ENCODE data around the gene PTPRN2.
A peak's percentile ranks its signal among the peaks of the same experiment; 100 is the strongest.
"Not testable (repeated sequence)": the region's sequence is repeated elsewhere in the genome, so short reads cannot be mapped to it uniquely, and the experiment has no call there.

Gene PTPRN2

DNA sequence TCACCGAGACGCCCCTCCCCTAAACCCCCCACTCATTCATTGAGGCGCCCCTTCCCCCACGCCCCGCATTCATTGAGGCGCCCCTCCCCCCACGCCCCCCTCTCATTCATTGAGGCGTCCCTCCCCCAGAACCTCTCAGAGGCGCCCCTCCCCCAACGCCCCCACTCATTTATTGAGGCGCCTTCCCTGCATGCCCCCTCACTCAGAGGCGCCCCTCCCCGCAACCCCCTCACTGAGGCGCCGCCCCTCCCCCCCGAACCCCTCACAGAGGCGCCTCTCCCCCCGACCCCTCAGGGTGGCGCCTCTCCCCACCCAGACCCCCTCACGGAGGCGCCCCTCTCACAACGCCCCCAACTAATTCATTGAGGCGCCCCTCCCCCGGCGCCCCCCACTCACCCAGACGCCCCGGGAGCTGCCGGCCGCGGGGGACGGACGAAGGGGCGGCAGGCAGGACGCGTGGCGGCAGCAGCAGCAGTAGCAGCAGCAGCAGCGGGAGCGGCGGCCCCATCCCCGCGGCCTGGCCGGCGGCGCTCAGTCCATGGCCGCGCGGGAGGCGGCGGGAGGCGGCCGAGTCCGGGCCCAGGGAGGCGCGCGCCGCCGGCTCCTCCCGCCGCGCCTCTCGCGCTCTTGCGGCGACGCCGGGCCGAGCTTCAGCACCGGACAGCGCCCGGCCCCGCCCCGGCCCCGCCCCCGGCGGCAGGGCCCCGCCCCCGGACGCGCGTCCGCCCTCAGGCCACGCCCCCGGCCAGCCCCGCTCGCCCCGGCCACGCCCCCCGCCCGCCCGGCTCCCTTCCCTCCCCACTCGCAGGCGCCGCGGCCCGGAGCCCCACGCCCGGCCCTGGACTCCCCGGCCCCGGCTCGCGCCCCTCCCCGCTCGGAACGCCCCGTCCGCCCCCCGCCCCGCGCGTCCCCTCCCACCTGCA, at the start of gene PTPRN2:
PTPRN2 (minus strand) TSS at position 662 of the 923 bp plus-strand sequence.
- DNase-seq, result no peak

- DNase-seq, result no peak
Observed at GRCh38 chr7:158633055-158633956, 45.7 kb upstream of the PTPRN2 start.

DNA sequence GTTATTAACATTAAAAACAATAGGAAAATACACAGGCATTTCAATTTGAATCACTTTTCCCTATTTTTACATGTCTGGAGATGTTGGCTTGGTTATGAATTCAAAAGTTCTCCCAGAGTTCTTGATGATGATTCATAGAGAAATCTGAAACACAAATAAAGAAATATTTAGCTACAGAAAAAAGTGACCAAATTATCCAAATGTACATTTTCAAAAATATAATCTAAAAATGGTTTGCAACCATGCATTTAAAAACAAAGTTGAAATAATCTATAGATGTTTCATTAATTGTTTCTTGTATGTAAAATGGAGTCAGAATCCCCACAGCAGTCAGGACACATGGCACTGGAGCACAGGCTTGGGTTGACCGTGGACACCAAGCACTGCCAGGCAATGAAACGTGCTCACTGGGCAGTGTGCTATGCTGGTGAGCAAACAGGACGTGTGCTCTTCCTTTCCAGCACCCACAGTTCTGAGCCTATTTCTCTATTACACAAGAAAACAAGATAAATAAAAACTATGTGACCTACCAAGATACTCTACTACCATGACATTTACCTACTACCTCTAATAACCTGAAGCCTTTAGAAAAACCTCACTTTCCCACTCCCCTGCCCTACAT, 44.1 kb upstream of the PTPRN2 start:
- DNase-seq, result no peak

GRCh38 chr7:158626289-158626688, 38.7 kb upstream of the PTPRN2 start:
- not testable (repeated sequence) for DNase-seq

- DNase-seq, result no peak
Observed at GRCh38 chr7:158623241-158623640, 35.6 kb upstream of the PTPRN2 start.

- no peak for DNase-seq
Observed at GRCh38 chr7:158620839-158621441, 33.3 kb upstream of the PTPRN2 start.

GRCh38 chr7:158620418-158620817, 32.8 kb upstream of the PTPRN2 start:
- no peak for DNase-seq

GRCh38 chr7:158618745-158619140, 31.1 kb upstream of the PTPRN2 start:
- DNase-seq, result no peak

DNA sequence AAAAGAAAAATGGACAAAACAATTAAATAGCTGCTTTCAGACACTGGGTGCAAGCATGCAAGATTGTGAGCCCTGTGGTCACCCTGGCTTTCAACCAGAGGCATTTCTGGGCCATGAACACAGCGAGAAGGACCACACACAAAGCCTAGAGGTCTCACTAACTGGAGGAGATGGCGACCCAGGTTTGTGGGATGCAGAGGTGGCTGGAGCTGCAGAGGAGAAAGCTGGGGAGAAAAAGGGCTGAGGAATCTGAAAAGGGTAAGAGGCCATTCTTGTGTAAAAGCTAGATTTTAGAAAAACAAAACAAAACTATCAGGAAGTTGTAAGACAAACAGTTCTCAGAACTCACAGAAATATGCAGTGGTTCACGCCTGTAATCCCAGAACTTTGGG, 30.1 kb upstream of the PTPRN2 start:
- DNase-seq, result no peak

GRCh38 chr7:158616050-158616449, 28.4 kb upstream of the PTPRN2 start:
- DNase-seq, result no peak

DNA sequence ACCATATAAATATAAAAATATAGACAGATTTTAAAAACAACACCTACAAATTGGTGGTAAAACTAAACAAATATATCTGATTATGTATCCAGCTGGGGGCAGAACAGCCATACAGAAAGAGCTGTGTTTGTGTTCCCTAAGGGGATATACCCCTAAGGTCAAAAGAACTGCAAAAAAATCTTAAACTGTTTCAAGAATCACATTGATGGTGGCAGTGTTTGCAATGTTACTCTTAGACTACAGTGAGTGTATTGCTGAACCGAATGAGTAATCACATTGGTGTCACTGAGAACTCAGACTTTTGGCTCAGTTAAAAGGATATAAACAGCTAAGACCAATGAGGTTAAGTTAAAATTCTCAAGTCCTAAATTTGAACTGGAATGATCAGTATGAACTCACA, 27.1 kb upstream of the PTPRN2 start:
- DNase-seq, result no peak

DNA sequence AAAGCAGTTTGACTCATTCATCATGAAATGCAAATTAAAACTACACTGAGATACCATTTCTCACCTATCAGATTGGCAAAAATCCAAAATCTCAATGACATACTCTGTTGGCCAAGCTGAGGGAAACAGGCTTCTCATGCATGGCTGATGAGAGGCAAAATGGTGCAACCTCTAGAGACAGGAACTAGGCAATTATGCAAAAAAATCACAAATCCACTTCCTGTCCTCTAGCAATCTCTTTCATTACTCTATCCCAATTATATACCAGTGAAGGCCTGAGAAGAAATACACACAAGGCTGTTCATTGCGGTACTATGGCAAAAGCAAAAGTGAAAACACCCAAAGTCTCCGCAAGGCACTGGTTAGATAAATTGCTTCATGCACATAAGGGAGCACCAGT, 25.9 kb upstream of the PTPRN2 start:
- peak; percentile 86 for DNase-seq

GRCh38 chr7:158612546-158612945, 24.9 kb upstream of the PTPRN2 start:
- DNase-seq, result no peak

DNA sequence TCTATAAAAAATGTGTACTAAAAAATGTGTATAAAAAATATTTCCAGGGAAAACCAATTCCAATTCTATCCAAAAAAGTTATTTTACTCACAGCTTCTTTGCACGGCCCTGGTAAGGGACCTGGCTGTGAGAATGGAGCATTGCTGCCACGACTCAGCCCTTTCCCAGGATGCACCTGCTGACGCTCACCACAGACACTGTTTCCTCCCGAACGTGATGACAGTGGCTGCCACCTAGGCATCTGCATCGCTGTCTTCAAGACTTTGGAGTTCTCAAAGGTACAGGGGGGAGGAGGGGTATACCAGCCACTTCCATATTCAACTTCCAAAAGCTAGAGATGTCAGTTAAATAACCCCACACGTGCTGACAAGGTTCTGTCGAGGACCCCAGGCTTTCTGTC, 23.9 kb upstream of the PTPRN2 start:
- no peak for DNase-seq

GRCh38 chr7:158609313-158609974, 21.8 kb upstream of the PTPRN2 start:
- DNase-seq, result no peak

- no peak for DNase-seq
Observed at GRCh38 chr7:158607563-158607962, 19.9 kb upstream of the PTPRN2 start.

DNA sequence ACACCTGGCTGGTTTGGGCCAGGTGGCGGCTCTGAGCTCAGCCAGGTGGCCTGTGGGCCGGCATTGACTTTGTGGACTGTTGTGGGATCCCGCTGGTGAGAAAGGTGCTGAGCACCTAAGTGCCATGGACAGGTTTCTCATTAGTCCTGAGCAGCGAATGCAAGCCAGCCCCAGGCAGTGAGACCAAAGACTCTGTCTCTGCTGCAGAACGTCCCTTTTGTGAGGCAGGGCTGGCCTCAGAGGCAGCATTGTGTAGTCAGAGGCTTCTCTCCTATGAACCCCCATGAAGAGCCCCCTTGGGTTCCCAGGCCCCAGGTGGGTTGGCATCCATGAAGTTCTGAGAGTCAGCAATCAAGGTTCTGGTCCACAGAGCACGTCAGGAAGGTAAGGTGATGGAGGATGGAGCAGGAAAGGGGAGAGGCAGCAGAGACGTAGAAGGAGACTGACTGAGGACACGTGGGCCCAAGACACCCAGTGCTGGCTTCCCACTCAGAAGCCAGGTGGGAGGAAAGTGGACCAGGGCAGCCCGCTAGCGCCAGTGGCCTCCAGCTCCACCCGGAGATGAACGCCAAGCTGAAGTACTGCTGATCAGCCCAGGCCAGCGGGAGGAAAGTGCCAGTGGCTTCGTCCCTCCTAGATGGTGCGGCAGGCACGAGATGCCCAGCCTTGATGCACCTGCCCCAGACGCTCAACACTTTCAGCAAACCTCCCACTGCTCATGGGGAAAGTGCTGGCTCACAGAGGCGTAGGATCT, 19.2 kb upstream of the PTPRN2 start:
- no peak for DNase-seq

GRCh38 chr7:158606129-158606528, 18.5 kb upstream of the PTPRN2 start:
- DNase-seq, result no peak

GRCh38 chr7:158603773-158604755, 16.4 kb upstream of the PTPRN2 start:
- DNase-seq, result no peak
